HG02943 (cell line): Measurements from ENCODE around the gene RUVBL2.

Experiments used
- ATAC-seq: cut with Tn5 transposase; IDR thresholded peaks from one replicate; pipeline ENCODE4 v1.9.1; 2021; ENCODE audit warnings: mild to moderate bottlenecking, low read depth, moderate library complexity; ENCODE audit not compliant: unreplicated experiment

Gene RUVBL2

GRCh38 chr19:48963371-48964204, 30.1 kb upstream of the RUVBL2 start:
- no peak for ATAC-seq

- no peak for ATAC-seq
These were observed 29.3 kb upstream of the RUVBL2 start for GRCh38 chr19:48964205-48965039.

- ATAC-seq, result peak; percentile 55
These were observed 28.5 kb upstream of the RUVBL2 start, which contains the start of gene FTL for GRCh38 chr19:48965040-48965805. FTL (plus strand) TSS chr19:48965309; CDS start chr19:48965508, 199 bp downstream.

DNA sequence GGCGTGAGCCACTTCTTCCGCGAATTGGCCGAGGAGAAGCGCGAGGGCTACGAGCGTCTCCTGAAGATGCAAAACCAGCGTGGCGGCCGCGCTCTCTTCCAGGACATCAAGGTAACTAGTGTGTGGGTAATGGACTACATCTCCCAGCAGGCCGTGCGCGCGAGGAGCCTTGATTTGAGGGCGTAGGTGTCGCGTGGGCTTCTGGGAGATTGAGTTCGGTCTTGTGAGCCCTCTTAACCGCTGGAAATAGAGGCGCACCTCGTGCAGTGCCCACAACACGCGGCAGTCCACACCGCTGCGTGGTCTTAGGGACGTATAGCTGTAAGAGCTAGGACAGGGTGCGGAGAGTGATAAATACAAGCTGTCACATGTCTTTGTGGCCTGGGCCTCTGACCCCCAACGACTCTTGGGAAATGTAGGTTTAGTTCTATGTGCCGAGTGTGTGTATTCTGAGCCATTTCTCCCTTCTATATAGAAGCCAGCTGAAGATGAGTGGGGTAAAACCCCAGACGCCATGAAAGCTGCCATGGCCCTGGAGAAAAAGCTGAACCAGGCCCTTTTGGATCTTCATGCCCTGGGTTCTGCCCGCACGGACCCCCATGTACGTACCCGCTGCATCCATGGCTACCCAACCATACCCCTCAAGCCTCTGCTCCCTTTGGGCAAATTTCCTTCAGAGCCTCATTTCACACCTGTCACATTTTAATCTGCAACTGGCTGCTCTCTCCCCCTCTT, 27.7 kb upstream of the RUVBL2 start:
- peak; percentile 11 for ATAC-seq

DNA sequence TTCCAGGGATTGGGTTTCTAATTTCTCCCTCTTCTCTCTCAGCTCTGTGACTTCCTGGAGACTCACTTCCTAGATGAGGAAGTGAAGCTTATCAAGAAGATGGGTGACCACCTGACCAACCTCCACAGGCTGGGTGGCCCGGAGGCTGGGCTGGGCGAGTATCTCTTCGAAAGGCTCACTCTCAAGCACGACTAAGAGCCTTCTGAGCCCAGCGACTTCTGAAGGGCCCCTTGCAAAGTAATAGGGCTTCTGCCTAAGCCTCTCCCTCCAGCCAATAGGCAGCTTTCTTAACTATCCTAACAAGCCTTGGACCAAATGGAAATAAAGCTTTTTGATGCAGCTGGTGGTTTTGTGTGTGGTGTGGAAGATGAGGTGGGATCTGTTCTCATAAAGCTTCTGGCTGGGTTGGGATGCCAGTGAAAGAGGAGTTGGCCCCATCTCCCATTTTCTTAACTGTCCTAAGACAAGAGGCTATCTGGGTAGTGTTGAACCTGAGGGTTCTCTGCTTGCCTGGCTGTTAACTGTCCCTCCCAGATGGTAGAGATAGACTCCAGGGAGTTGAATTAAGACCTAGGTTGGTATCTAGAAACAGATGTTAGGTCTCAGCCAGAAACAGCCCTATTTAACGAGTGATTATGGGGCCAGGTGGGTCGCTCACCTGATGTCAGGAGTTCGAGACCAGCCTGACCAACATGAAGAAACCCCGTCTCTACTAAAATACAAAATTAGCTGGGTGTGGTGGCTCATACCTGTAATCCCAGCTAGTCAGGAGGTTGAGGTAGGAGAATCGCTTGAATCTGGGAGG, 26.9 kb upstream of the RUVBL2 start:
- ATAC-seq, result no peak

- no peak for ATAC-seq
These were observed 26.1 kb upstream of the RUVBL2 start for GRCh38 chr19:48967346-48968178.

DNA sequence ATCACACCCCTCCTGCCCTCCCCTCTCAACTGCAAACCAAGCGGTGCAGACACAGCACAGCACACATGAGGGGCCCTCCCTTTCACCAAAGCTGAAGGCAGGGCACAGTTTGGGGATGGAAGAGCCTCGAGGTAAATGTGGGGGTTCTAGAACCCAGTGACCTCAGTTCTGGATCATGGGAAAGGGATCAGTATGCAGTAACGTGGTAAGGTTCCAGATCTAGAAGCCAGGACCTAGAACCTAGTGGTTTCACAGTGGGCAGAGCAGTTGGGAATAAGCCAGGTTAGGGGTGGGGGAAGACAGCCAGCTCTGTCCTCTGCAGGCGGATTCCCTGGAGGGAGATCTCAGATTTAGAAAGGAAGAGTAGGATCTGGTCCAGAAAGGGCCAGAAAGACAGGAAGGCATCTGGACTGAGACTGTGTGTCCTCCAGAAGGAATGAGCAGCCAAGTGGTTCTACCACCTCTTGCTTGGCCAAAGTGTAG, 25.5 kb upstream of the RUVBL2 start:
- ATAC-seq, result no peak

- ATAC-seq, result no peak
These were observed 24.9 kb upstream of the RUVBL2 start for GRCh38 chr19:48968813-48969218.

DNA sequence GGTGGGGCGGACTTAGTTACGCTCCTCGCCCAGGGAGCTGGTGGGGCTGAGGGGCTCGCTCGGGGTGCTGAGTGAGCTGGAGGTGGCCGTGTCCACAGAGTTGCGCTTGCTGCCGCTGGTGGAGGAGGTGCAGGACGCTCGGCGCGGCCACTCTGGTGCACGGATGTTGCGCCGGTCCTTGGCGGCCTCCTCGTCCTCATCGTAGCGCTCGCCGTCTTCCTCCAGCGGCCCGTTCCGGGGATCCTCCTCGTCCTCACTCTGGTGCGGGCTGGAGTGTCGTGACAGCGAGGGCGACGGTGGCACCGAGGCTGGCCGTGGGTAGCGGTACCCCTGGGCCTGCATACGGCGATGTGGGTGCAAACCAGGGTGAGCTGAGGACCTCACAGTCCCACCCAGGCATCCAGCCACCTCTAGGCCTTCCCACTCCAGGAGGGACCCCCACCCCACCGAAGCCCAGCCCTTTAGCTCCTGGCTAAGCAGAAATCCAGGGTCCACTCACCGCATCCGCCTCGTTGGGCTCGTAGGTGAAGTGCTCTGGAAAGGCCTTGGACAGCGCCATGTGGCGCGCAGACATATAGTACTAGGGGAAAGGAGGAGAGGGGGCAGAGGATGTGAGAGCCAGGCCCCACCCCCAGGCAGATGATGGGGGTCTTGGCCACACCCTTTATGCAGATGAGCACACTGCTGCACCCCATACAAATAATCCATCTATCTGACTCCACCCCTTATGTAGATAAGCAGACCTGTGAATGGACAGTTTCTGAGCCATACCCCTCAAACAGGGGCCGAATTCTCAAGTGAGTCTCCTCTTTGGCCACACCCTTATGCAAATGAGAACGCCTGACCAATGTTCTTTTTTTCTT, 24.2 kb upstream of the RUVBL2 start:
- ATAC-seq, result no peak

- no peak for ATAC-seq
These were observed 23.4 kb upstream of the RUVBL2 start for GRCh38 chr19:48970139-48970766.

GRCh38 chr19:48970923-48971395, 22.7 kb upstream of the RUVBL2 start:
- peak; percentile 47 for ATAC-seq

- no peak for ATAC-seq
These were observed 17.5 kb upstream of the RUVBL2 start for GRCh38 chr19:48975947-48976847.

DNA sequence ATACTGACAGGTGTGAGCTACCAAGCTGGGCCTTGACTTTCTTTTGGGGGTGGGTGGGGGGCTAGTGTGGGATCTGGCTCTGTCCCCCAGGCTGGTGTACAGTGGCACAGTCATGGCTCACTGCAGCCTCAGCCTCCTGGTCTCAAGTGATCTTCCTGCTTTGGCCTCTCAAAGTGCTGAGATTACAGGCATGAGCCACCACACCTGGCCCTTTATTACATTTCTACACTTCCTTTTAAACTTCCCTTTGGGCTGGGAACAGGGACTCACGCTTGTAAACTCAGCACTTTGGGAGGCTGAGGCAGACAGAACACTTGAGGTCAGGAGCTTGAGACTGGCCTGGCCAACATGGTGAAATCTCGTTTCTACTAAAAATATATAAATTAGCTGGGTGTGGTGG, 16.6 kb upstream of the RUVBL2 start:
- no peak for ATAC-seq

GRCh38 chr19:48982280-48982679, 11.4 kb upstream of the RUVBL2 start:
- no peak for ATAC-seq

GRCh38 chr19:48985711-48986110, 8.0 kb upstream of the RUVBL2 start:
- no peak for ATAC-seq

DNA sequence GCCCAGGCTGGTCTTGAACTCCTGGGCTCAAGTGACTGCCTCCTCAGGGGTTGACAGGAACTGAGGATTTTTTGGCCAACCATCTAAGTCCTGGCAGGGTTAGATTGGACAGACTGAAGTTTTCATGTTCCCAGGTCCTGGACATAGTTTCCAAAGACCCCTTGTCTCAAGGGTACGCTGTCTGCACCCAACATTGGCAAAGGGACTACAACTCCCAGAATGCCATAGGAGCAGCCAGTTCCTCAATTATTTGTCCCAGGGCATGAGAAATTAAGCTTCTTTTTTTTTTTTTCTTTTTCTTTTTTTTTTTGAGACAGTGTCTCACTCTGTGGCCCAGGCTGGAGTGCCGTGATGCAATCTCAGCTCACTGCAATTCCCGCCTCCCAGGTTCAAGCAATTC, 7.5 kb upstream of the RUVBL2 start:
- no peak for ATAC-seq
